Caco-2 (cell line): ENCODE data around the gene C19orf73. TPM values are rescaled to one million over a fixed set of nuclear protein-coding genes. Genes with fewer than 3 reads are reported as not detected.
A peak's percentile ranks its signal among the peaks of the same experiment; 100 is the strongest.

Source experiments
- BruUV-seq: library from RNA; stranded (reverse); fragments of 400-500 nt; replicated peaks from 2 replicates; lab custom pipeline; 2021; lab: Mats Ljungman, UMichigan
- CTCF ChIA-PET: fragments of 300-600 bp; sonication (Branson Sonifier 250); formaldehyde crosslinking; loops from one replicate; lab custom pipeline; 2022; ENCODE audit warnings: antibody characterized with exemption; lab: Charles Lee
- POLR2A ChIA-PET: fragments of 300-600 bp; sonication (Branson Sonifier 250); formaldehyde crosslinking; loops from one replicate; lab custom pipeline; 2022; ENCODE audit warnings: antibody characterized with exemption; lab: Charles Lee
- DNase-seq, 2 experiments: peaks; one replicate each; pipeline versions ENCODE4 v3.0.0 to v3.0.0-alpha.2; 2020 to 2022
- H3K27me3 ChIP-seq: replicated peaks from 2 replicates; pipeline ENCODE4 v1.6.0; 2011; ENCODE audit warnings: low read length; ENCODE audit not compliant: control insufficient read depth, insufficient read depth
- H3K36me3 ChIP-seq: 2 replicates; pipeline ENCODE4 v1.5.1; 2011; ENCODE audit warnings: low read length; ENCODE audit not compliant: control insufficient read depth, insufficient read depth
- H3K4me1 ChIP-seq: fragments of 250-450 bp; sonication (Bioruptor Pico); 2 replicates; pipeline ENCODE4 v1.5.1; 2020; ENCODE audit warnings: mild to moderate bottlenecking
- H3K4me3 ChIP-seq: 2 replicates; pipeline ENCODE4 v1.5.1; 2011; ENCODE audit warnings: low read depth, mild to moderate bottlenecking, control low read depth, low read length
- H3K9me3 ChIP-seq: fragments of 250-450 bp; sonication (Bioruptor Pico); 2 replicates; pipeline ENCODE4 v1.5.1; 2020; ENCODE audit warnings: mild to moderate bottlenecking, moderate library complexity
- H3K27ac Mint-ChIP-seq: one replicate; pipeline ENCODE4 v1.8.0; 2022; ENCODE audit warnings: mixed read lengths; ENCODE audit not compliant: unreplicated experiment
- H3K27me3 Mint-ChIP-seq: one replicate; pipeline ENCODE4 v1.8.0; 2022; ENCODE audit warnings: mixed read lengths; ENCODE audit not compliant: insufficient read depth, unreplicated experiment
- H3K36me3 Mint-ChIP-seq: one replicate; pipeline ENCODE4 v1.8.0; 2022; ENCODE audit warnings: mild to moderate bottlenecking, mixed read lengths; ENCODE audit not compliant: insufficient read depth, unreplicated experiment
- H3K4me1 Mint-ChIP-seq: one replicate; pipeline ENCODE4 v1.8.0; 2022; ENCODE audit warnings: low read depth, mixed read lengths; ENCODE audit not compliant: unreplicated experiment
- H3K4me3 Mint-ChIP-seq: one replicate; pipeline ENCODE4 v1.8.0; 2022; ENCODE audit warnings: mild to moderate bottlenecking, moderate library complexity, mixed read lengths; ENCODE audit not compliant: unreplicated experiment
- H3K9me3 Mint-ChIP-seq: one replicate; pipeline ENCODE4 v1.8.0; 2022; ENCODE audit warnings: mixed read lengths; ENCODE audit not compliant: unreplicated experiment
- intact Hi-C: fragments of 100-400 bp; cut with micrococcal nuclease; formaldehyde crosslinking; loops from one replicate; pipeline ENCODE4 v1.10.0; 2022; ENCODE audit not compliant: unreplicated experiment
- total RNA-seq: library from RNA; stranded (reverse); gene quantifications from 2 replicates; pipeline ENCODE4 v1.2.3, GENCODE V29; 2022
- TF ChIP-seq, protein P1 (sequence below), 2 experiments: fragments of 200-600 bp in 1 of 2; IDR thresholded peaks; 1 replicate in 1 of 2; 2 replicates in 1 of 2; pipeline versions ENCODE4 v1.5.1 to v1.8.0; 2011 to 2022; ENCODE audit warnings: antibody characterized with exemption in 1 of 2, control low read depth in 1 of 2, inconsistent platforms in 1 of 2, low read depth in 1 of 2, low read length in 1 of 2, mild to moderate bottlenecking in 1 of 2, moderate library complexity in 1 of 2; ENCODE audit not compliant: insufficient read depth in 1 of 2, severe bottlenecking in 1 of 2, unreplicated experiment in 1 of 2

Gene C19orf73
- total RNA-seq, 1 experiment from 2014 or later = 1.7 TPM

DNA sequence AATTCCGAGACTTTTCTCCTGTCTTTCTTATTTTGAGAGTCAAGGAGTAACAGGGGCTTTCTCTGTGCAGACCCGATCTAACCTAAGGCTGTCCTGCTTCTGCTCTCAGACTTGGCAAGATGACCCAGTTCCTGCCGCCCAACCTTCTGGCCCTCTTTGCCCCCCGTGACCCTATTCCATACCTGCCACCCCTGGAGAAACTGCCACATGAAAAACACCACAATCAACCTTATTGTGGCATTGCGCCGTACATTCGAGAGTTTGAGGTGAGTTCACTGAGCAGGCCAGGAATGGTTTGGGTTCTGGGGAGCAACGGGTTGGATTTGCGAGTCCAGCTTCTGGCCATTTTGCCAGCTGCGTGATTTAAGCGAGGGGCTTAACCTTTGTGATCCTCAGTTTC, 32.6 kb downstream of the C19orf73 start:
- peak overlapping the region; percentile 71 for H3K4me3 ChIP-seq
- TF ChIP-seq, protein P1, sequence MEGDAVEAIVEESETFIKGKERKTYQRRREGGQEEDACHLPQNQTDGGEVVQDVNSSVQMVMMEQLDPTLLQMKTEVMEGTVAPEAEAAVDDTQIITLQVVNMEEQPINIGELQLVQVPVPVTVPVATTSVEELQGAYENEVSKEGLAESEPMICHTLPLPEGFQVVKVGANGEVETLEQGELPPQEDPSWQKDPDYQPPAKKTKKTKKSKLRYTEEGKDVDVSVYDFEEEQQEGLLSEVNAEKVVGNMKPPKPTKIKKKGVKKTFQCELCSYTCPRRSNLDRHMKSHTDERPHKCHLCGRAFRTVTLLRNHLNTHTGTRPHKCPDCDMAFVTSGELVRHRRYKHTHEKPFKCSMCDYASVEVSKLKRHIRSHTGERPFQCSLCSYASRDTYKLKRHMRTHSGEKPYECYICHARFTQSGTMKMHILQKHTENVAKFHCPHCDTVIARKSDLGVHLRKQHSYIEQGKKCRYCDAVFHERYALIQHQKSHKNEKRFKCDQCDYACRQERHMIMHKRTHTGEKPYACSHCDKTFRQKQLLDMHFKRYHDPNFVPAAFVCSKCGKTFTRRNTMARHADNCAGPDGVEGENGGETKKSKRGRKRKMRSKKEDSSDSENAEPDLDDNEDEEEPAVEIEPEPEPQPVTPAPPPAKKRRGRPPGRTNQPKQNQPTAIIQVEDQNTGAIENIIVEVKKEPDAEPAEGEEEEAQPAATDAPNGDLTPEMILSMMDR (IDR thresholded peaks at IDR 0.05; ENCODE audit: insufficient read depth in 1 of 2, low read depth in 1 of 2, low read length in 1 of 2, severe bottlenecking in 1 of 2, unreplicated experiment in 1 of 2) = no peak
- Mint-ChIP-seq H3K36me3 (peaks cover 65% of the 10 kb centered on the region), H3K27ac (peak overlapping the region; percentile 78), H3K4me3 (peak overlapping the region; percentile 92), H3K4me1 (peaks cover 17% of the 10 kb centered on the region), H3K9me3 (no peaks in the 10 kb centered on the region), H3K27me3 (no peaks in the 10 kb centered on the region)
- DNase-seq = no peak
- H3K9me3 ChIP-seq = no peaks in the 10 kb centered on the region
- no peaks in the 10 kb centered on the region for H3K27me3 ChIP-seq
- intact Hi-C loops = no loop called here
- H3K36me3 ChIP-seq = no peaks in the 10 kb centered on the region
- POLR2A ChIA-PET = no interaction called here
- H3K4me1 ChIP-seq = 0 out of 2 replicates have a peak, but pooled peaks cover 7% of the 10 kb centered on the region
- CTCF ChIA-PET = no interaction called here
- BruUV-seq = no TSS peak

DNA sequence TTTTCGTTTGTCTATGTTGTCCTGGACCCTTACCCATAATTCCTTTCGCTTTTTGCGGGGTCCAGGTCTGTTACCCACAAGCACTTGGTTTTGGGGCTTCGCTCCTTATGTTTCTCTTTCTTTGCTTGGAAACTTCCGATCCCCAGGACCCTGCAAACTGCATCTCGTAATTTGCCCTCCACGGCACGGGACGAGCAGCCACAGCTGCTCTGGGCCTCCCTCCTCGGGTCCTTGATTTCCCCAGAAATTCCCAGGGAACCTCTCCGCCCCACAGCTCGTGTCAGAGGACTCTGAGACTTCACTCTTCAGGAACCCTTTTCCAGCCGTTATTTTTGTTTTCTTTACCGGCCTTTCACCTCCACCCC, 33.1 kb downstream of the C19orf73 start:
- ChIA-PET CTCF (no interaction called here), POLR2A (no interaction called here)
- Histone ChIP-seq H3K9me3 (no peaks in the 10 kb centered on the region), H3K27me3 (no peaks in the 10 kb centered on the region), H3K36me3 (no peaks in the 10 kb centered on the region), H3K4me1 (0 out of 2 replicates have a peak, but pooled peaks cover 7% of the 10 kb centered on the region), H3K4me3 (peak overlapping the region; percentile 71)
- peak overlapping the region; percentile 78 for H3K27ac Mint-ChIP-seq
- intact Hi-C loops = loop anchor here (1.0 to 2.0 kb wide), 3 partner anchors 11 to 33 kb away; partner anchors contain the start of genes C19orf73, NTF4 and PPFIA3
- peaks cover 60% of the 10 kb centered on the region for H3K36me3 Mint-ChIP-seq
- TF ChIP-seq, protein P1 (IDR thresholded peaks at IDR 0.05; ENCODE audit: insufficient read depth in 1 of 2, low read depth in 1 of 2, low read length in 1 of 2, severe bottlenecking in 1 of 2, unreplicated experiment in 1 of 2) = no peak
- no TSS peak for BruUV-seq
- H3K9me3 Mint-ChIP-seq = no peaks in the 10 kb centered on the region
- peaks cover 17% of the 10 kb centered on the region for H3K4me1 Mint-ChIP-seq
- H3K4me3 Mint-ChIP-seq = peak overlapping the region; percentile 92
- no peak for DNase-seq
- no peaks in the 10 kb centered on the region for H3K27me3 Mint-ChIP-seq

DNA sequence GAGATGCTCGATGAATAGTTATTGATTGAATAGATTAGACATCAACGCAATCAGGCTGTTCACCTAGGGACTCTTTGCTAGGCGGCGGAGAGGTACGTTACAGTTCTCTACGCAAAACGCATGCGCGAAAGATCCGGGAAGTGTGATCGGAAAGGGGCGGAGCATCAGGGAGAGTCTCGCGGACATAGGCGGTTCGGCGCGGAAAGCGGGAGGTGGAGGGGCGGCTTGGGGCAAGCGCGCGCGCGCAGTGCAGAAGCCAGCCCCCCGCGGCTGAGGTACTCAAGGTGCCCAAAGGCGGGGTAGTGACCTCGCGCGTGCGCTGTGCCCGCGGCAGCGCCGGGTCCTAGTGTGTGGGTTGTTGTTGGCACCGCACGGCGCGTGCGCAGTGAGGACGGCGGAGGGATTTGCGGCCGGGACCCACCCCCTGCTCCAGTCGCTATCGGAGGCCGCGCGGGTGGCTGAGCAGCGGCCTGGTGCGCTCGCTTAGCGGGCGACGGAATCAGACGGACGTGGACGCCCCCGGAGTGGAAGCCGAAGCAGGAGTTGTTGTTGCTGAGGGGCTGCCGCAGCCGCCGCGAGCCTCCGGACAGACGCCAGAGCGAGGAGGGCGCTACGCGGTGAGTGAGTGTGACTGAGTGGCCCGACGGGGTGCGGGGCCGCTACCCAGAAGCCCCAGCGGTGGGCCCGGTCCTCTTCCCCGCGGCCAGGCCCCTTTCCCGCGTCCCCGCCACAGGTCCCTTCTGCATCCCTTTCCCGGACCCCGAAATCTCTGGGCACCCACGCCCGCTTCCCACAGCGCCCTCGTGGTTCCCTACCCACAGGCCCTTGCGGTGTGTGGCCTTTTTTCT, 33.7 kb downstream of the C19orf73 start, which contains the start of gene SNRNP70:
TSS of gene SNRNP70 (plus strand) at position 432 of the 848 bp plus-strand sequence. CDS start 964 bp downstream, outside the sequence.
- ChIA-PET CTCF (no interaction called here), POLR2A (no interaction called here)
- H3K4me3 ChIP-seq = peak within 1 kb of the TSS; percentile 71
- Mint-ChIP-seq H3K4me3 (peak within 1 kb of the TSS; percentile 92), H3K27me3 (no peaks in the 10 kb centered on the region), H3K4me1 (peaks cover 17% of the 10 kb centered on the region), H3K9me3 (no peaks in the 10 kb centered on the region), H3K27ac (peak within 1 kb of the TSS; percentile 78), H3K36me3 (peaks cover 54% of the 10 kb centered on the region)
- no peaks in the 10 kb centered on the region for H3K36me3 ChIP-seq
- intact Hi-C loops = loop anchor here (1.0 to 2.0 kb wide), 3 partner anchors 12 to 34 kb away; partner anchors contain the start of genes C19orf73, NTF4 and PPFIA3
- TF ChIP-seq, protein P1 (IDR thresholded peaks at IDR 0.05; ENCODE audit: insufficient read depth in 1 of 2, low read depth in 1 of 2, low read length in 1 of 2, severe bottlenecking in 1 of 2, unreplicated experiment in 1 of 2) = no peak
- BruUV-seq = no TSS peak
- 0 out of 2 replicates have a peak, but pooled peaks cover 7% of the 10 kb centered on the region for H3K4me1 ChIP-seq
- H3K27me3 ChIP-seq = no peaks in the 10 kb centered on the region
- peak; percentile 100 for DNase-seq
- H3K9me3 ChIP-seq = no peaks in the 10 kb centered on the region
